HG02798 (cell line): ENCODE measurements around the gene IER5.
"Not testable (repeated sequence)": the region's sequence is repeated elsewhere in the genome, so short reads cannot be mapped to it uniquely, and the experiment has no call there.

Experiments
- ATAC-seq: cut with Tn5 transposase; IDR thresholded peaks from one replicate; pipeline ENCODE4 v1.9.1; 2021; ENCODE audit warnings: mild to moderate bottlenecking; ENCODE audit not compliant: unreplicated experiment, poor library complexity

The IER5 gene

GRCh38 chr1:181112071-181112929 lies 23.8 kb downstream of the IER5 start:
- no peak for ATAC-seq

GRCh38 chr1:181113059-181113641 lies 24.6 kb downstream of the IER5 start:
- no peak for ATAC-seq

- no peak for ATAC-seq
Measured at GRCh38 chr1:181114574-181115367, 26.3 kb downstream of the IER5 start.

GRCh38 chr1:181115368-181115684 lies 26.8 kb downstream of the IER5 start:
- ATAC-seq = no peak

- not testable (repeated sequence) for ATAC-seq
Measured at GRCh38 chr1:181115971-181116370, 27.5 kb downstream of the IER5 start.

- no peak for ATAC-seq
Measured at GRCh38 chr1:181116819-181117390, 28.4 kb downstream of the IER5 start.

GRCh38 chr1:181117648-181118449 lies 29.3 kb downstream of the IER5 start:
- ATAC-seq = no peak

GRCh38 chr1:181119093-181119989 lies 30.8 kb downstream of the IER5 start:
- ATAC-seq = no peak

GRCh38 chr1:181120924-181121323 lies 32.4 kb downstream of the IER5 start:
- no peak for ATAC-seq

GRCh38 chr1:181121498-181121897 lies 33.0 kb downstream of the IER5 start:
- ATAC-seq = no peak

GRCh38 chr1:181122222-181122621 lies 33.7 kb downstream of the IER5 start:
- no peak for ATAC-seq

GRCh38 chr1:181123173-181123572 lies 34.7 kb downstream of the IER5 start:
- no peak for ATAC-seq

- ATAC-seq = no peak
Measured at GRCh38 chr1:181124291-181124751, 35.8 kb downstream of the IER5 start.

GRCh38 chr1:181126289-181126688 lies 37.8 kb downstream of the IER5 start:
- ATAC-seq = no peak

- ATAC-seq = no peak
Measured at GRCh38 chr1:181126871-181127587, 38.5 kb downstream of the IER5 start.

- peak; percentile 5 for ATAC-seq
Measured at GRCh38 chr1:181127898-181128453, 39.5 kb downstream of the IER5 start.

GRCh38 chr1:181128592-181129497 lies 40.3 kb downstream of the IER5 start:
- peak; percentile 53 for ATAC-seq
